Neural cell (in vitro differentiated cells): ENCODE data around the gene CTDNEP1.

Source experiments
- CTCF ChIP-seq: fragments of 450-650 bp; IDR thresholded peaks from 2 replicates; pipeline ENCODE4 v1.5.1; 2014; ENCODE audit warnings: antibody characterized with exemption, mild to moderate bottlenecking, moderate library complexity; ENCODE audit not compliant: poor library complexity, severe bottlenecking
- RAD21 ChIP-seq: fragments of 450-650 bp; conservative IDR thresholded peaks from 2 replicates; pipeline ENCODE4 v1.6.1; 2014; ENCODE audit warnings: antibody characterized with exemption, mild to moderate bottlenecking, moderate library complexity

GRCh38 chr17:7240375-7240774 is 11.2 kb downstream of the CTDNEP1 start:
- no peak for TF ChIP-seq CTCF
- no peak for TF ChIP-seq RAD21
